Measurements from ENCODE around the gene C16orf46.

The C16orf46 gene

GRCh38 chr16:81073560-81074330 lies 3.3 kb downstream of the C16orf46 start:
- peaks cover 13% of the 10 kb centered on the region; the same call in 1 of the 2 replicates for H3K4me1 ChIP-seq (ENCODE audit: control insufficient read depth, insufficient read depth, low read length)
- peak overlapping the region; percentile 19 for H3K27ac ChIP-seq (ENCODE audit: low read depth, low read length)
- no peaks in the 10 kb centered on the region for H3K9me3 ChIP-seq (ENCODE audit: control insufficient read depth, insufficient read depth, low read length)
- no peak overlapping the region for H3K9ac ChIP-seq (ENCODE audit: low read depth, low read length)
- H3K36me3 ChIP-seq (ENCODE audit: control insufficient read depth, insufficient read depth, low read length): no peaks in the 10 kb centered on the region
- no peaks in the 10 kb centered on the region for H3K27me3 ChIP-seq (ENCODE audit: control insufficient read depth, insufficient read depth, low read length)
- no peak overlapping the region for H3K4me3 ChIP-seq (ENCODE audit: low read depth, low read length)

GRCh38 chr16:81071805-81072204 lies 5.2 kb downstream of the C16orf46 start:
- Histone ChIP-seq H3K27ac (ENCODE audit: low read depth, low read length) (no peak overlapping the region), H3K27me3 (ENCODE audit: control insufficient read depth, insufficient read depth, low read length) (no peaks in the 10 kb centered on the region), H3K4me1 (ENCODE audit: control insufficient read depth, insufficient read depth, low read length) (peaks cover 13% of the 10 kb centered on the region; the same call in 1 of the 2 replicates), H3K36me3 (ENCODE audit: control insufficient read depth, insufficient read depth, low read length) (no peaks in the 10 kb centered on the region), H3K4me3 (ENCODE audit: low read depth, low read length) (no peak overlapping the region), H3K9me3 (ENCODE audit: control insufficient read depth, insufficient read depth, low read length) (no peaks in the 10 kb centered on the region), H3K9ac (ENCODE audit: low read depth, low read length) (no peak overlapping the region)

- H3K36me3 ChIP-seq (ENCODE audit: control insufficient read depth, insufficient read depth, low read length): no peaks in the 10 kb centered on the region
These were observed 6.1 kb downstream of the C16orf46 start for GRCh38 chr16:81070979-81071378.

GRCh38 chr16:81069063-81069462 lies 8.0 kb downstream of the C16orf46 start:
- no peak overlapping the region for H3K4me3 ChIP-seq (ENCODE audit: low read depth, low read length)

More at GRCh38 chr16:81070979-81071378, 6.1 kb downstream of the C16orf46 start:
- H3K27ac ChIP-seq (ENCODE audit: low read depth, low read length): no peak overlapping the region
- H3K4me1 ChIP-seq (ENCODE audit: control insufficient read depth, insufficient read depth, low read length): peaks cover 8% of the 10 kb centered on the region; the same call in 1 of the 2 replicates
- no peaks in the 10 kb centered on the region for H3K27me3 ChIP-seq (ENCODE audit: control insufficient read depth, insufficient read depth, low read length)
- no peak overlapping the region for H3K9ac ChIP-seq (ENCODE audit: low read depth, low read length)
- H3K9me3 ChIP-seq (ENCODE audit: control insufficient read depth, insufficient read depth, low read length): no peaks in the 10 kb centered on the region
- no peak overlapping the region for H3K4me3 ChIP-seq (ENCODE audit: low read depth, low read length)

GRCh38 chr16:81067166-81067565 lies 9.9 kb downstream of the C16orf46 start:
- Histone ChIP-seq H3K4me1 (ENCODE audit: control insufficient read depth, insufficient read depth, low read length) (0 out of 2 replicates have a peak, but pooled peaks cover 3% of the 10 kb centered on the region), H3K27ac (ENCODE audit: low read depth, low read length) (no peak overlapping the region), H3K4me3 (ENCODE audit: low read depth, low read length) (no peak overlapping the region), H3K36me3 (ENCODE audit: control insufficient read depth, insufficient read depth, low read length) (no peaks in the 10 kb centered on the region), H3K27me3 (ENCODE audit: control insufficient read depth, insufficient read depth, low read length) (no peaks in the 10 kb centered on the region), H3K9ac (ENCODE audit: low read depth, low read length) (no peak overlapping the region), H3K9me3 (ENCODE audit: control insufficient read depth, insufficient read depth, low read length) (no peaks in the 10 kb centered on the region)

More at GRCh38 chr16:81069063-81069462, 8.0 kb downstream of the C16orf46 start:
- H3K27ac ChIP-seq (ENCODE audit: low read depth, low read length): no peak overlapping the region
- H3K9me3 ChIP-seq (ENCODE audit: control insufficient read depth, insufficient read depth, low read length): no peaks in the 10 kb centered on the region
- H3K27me3 ChIP-seq (ENCODE audit: control insufficient read depth, insufficient read depth, low read length): no peaks in the 10 kb centered on the region
- H3K4me1 ChIP-seq (ENCODE audit: control insufficient read depth, insufficient read depth, low read length): peaks cover 8% of the 10 kb centered on the region; the same call in 1 of the 2 replicates
- no peak overlapping the region for H3K9ac ChIP-seq (ENCODE audit: low read depth, low read length)
- no peaks in the 10 kb centered on the region for H3K36me3 ChIP-seq (ENCODE audit: control insufficient read depth, insufficient read depth, low read length)

GRCh38 chr16:81066681-81067080 lies 10.4 kb downstream of the C16orf46 start:
- Histone ChIP-seq H3K9ac (ENCODE audit: low read depth, low read length) (no peak overlapping the region), H3K4me1 (ENCODE audit: control insufficient read depth, insufficient read depth, low read length) (0 out of 2 replicates have a peak, but pooled peaks cover 3% of the 10 kb centered on the region), H3K27me3 (ENCODE audit: control insufficient read depth, insufficient read depth, low read length) (no peaks in the 10 kb centered on the region), H3K27ac (ENCODE audit: low read depth, low read length) (no peak overlapping the region), H3K4me3 (ENCODE audit: low read depth, low read length) (no peak overlapping the region), H3K36me3 (ENCODE audit: control insufficient read depth, insufficient read depth, low read length) (no peaks in the 10 kb centered on the region), H3K9me3 (ENCODE audit: control insufficient read depth, insufficient read depth, low read length) (no peaks in the 10 kb centered on the region)

- H3K4me1 ChIP-seq (ENCODE audit: control insufficient read depth, insufficient read depth, low read length): peaks cover 12% of the 10 kb centered on the region
- H3K4me3 ChIP-seq (ENCODE audit: low read depth, low read length): no peak overlapping the region
- no peaks in the 10 kb centered on the region for H3K36me3 ChIP-seq (ENCODE audit: control insufficient read depth, insufficient read depth, low read length)
- H3K27ac ChIP-seq (ENCODE audit: low read depth, low read length): no peak overlapping the region
- H3K27me3 ChIP-seq (ENCODE audit: control insufficient read depth, insufficient read depth, low read length): no peaks in the 10 kb centered on the region
- no peaks in the 10 kb centered on the region for H3K9me3 ChIP-seq (ENCODE audit: control insufficient read depth, insufficient read depth, low read length)
- H3K9ac ChIP-seq (ENCODE audit: low read depth, low read length): no peak overlapping the region
These were observed 15.0 kb downstream of the C16orf46 start for GRCh38 chr16:81061871-81062608.

- H3K36me3 ChIP-seq (ENCODE audit: control insufficient read depth, insufficient read depth, low read length): no peaks in the 10 kb centered on the region
- H3K9me3 ChIP-seq (ENCODE audit: control insufficient read depth, insufficient read depth, low read length): no peaks in the 10 kb centered on the region
- no peak overlapping the region for H3K4me3 ChIP-seq (ENCODE audit: low read depth, low read length)
- no peak overlapping the region for H3K9ac ChIP-seq (ENCODE audit: low read depth, low read length)
- no peaks in the 10 kb centered on the region for H3K27me3 ChIP-seq (ENCODE audit: control insufficient read depth, insufficient read depth, low read length)
- H3K4me1 ChIP-seq (ENCODE audit: control insufficient read depth, insufficient read depth, low read length): peaks cover 12% of the 10 kb centered on the region
- H3K27ac ChIP-seq (ENCODE audit: low read depth, low read length): no peak overlapping the region
These were observed 15.8 kb downstream of the C16orf46 start for GRCh38 chr16:81061307-81061640.

- Histone ChIP-seq H3K9ac (ENCODE audit: low read depth, low read length) (no peak overlapping the region), H3K4me3 (ENCODE audit: low read depth, low read length) (no peak overlapping the region), H3K9me3 (ENCODE audit: control insufficient read depth, insufficient read depth, low read length) (no peaks in the 10 kb centered on the region), H3K4me1 (ENCODE audit: control insufficient read depth, insufficient read depth, low read length) (peaks cover 12% of the 10 kb centered on the region), H3K36me3 (ENCODE audit: control insufficient read depth, insufficient read depth, low read length) (no peaks in the 10 kb centered on the region), H3K27ac (ENCODE audit: low read depth, low read length) (no peak overlapping the region), H3K27me3 (ENCODE audit: control insufficient read depth, insufficient read depth, low read length) (no peaks in the 10 kb centered on the region)
These were observed 16.3 kb downstream of the C16orf46 start for GRCh38 chr16:81060576-81061306.

- no peak overlapping the region for H3K4me3 ChIP-seq (ENCODE audit: low read depth, low read length)
- no peaks in the 10 kb centered on the region for H3K27me3 ChIP-seq (ENCODE audit: control insufficient read depth, insufficient read depth, low read length)
- H3K27ac ChIP-seq (ENCODE audit: low read depth, low read length): no peak overlapping the region
- H3K9me3 ChIP-seq (ENCODE audit: control insufficient read depth, insufficient read depth, low read length): no peaks in the 10 kb centered on the region
- no peaks in the 10 kb centered on the region for H3K4me1 ChIP-seq (ENCODE audit: control insufficient read depth, insufficient read depth, low read length)
- no peaks in the 10 kb centered on the region for H3K36me3 ChIP-seq (ENCODE audit: control insufficient read depth, insufficient read depth, low read length)
- H3K9ac ChIP-seq (ENCODE audit: low read depth, low read length): no peak overlapping the region
These were observed 23.3 kb downstream of the C16orf46 start for GRCh38 chr16:81053761-81054160.

Data from HUES48 (cell line).